ENCODE data around the gene CHPT1.
"Not testable (repeated sequence)": the region's sequence is repeated elsewhere in the genome, so short reads cannot be mapped to it uniquely, and the experiment has no call there.

CHPT1 gene

DNA sequence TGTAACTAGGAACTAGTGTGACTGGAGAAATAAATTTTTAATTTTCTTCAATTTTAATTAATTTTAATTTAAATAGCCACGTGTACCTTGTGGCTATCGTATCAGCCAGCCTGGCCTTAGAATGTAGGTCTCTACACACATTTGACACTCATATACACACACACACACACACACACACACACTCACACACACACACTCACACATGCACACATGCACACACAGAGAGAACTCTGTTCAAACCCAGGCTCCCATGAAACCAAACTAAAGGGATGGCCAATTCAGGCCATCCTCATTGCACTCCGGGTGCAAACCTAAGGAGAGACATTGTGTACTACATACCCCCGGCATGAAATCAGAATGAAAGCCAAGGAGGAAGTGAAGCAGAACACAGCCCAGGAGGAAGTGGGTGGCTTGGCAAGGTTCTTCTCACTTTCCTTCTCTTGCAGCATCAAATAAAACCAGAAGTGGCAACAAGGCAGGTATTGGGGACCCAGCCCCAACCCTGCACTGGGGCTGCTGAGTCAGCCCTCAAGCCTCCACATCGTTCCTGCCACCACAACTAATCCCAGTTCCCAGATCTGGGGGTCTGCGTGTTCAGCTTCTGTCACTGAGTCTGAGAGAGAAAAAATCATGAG, 26.2 kb upstream of the CHPT1 start:
- TF ChIP-seq, protein P1, sequence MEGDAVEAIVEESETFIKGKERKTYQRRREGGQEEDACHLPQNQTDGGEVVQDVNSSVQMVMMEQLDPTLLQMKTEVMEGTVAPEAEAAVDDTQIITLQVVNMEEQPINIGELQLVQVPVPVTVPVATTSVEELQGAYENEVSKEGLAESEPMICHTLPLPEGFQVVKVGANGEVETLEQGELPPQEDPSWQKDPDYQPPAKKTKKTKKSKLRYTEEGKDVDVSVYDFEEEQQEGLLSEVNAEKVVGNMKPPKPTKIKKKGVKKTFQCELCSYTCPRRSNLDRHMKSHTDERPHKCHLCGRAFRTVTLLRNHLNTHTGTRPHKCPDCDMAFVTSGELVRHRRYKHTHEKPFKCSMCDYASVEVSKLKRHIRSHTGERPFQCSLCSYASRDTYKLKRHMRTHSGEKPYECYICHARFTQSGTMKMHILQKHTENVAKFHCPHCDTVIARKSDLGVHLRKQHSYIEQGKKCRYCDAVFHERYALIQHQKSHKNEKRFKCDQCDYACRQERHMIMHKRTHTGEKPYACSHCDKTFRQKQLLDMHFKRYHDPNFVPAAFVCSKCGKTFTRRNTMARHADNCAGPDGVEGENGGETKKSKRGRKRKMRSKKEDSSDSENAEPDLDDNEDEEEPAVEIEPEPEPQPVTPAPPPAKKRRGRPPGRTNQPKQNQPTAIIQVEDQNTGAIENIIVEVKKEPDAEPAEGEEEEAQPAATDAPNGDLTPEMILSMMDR (IDR thresholded peaks at IDR 0.05; ENCODE audit: low read depth, low read length), result no peak
- no peak for DNase-seq (ENCODE audit: extremely low read depth, low read depth)

DNA sequence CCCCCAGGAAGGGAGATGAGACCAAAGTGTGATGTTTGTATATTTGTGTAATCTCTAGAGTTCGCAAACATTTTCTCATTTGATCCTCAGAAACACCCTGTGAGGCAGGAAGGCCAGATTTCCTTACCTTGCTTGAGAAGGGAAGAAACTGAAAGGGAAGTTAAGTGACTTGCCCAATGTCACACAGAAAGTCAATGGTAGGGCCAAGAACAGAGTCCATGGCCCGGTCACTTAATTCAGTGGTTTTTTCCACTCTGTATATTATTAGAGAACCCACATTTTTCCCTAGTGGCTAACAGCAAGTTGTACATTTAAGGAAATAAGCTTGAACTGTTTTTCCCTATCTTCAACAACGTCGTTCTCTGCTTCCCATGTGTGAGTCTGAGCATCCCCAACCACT, 25.6 kb upstream of the CHPT1 start:
- TF ChIP-seq, protein P1 (IDR thresholded peaks at IDR 0.05; ENCODE audit: low read depth, low read length), result no peak
- DNase-seq (ENCODE audit: extremely low read depth, low read depth), result no peak

DNA sequence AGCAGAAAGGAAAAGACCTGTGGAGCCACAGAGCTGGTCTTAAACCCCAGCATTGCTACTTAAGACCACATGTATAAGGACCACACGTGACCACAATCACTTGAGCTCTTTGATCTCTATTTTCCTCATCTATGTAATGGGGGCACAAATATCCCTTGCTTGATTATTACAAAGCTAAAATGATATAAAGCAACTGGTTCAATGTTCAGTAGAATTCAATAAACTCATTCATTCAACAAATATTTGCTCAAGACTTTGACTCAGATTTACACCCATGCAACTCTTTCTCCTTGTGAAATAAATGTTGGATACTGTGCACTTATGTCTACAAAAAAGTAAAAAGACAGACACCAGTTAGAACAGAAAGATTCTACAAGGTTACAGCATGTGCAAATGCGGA, 21.9 kb upstream of the CHPT1 start:
- DNase-seq (ENCODE audit: extremely low read depth, low read depth), result no peak
- TF ChIP-seq, protein P1 (IDR thresholded peaks at IDR 0.05; ENCODE audit: low read depth, low read length), result no peak

DNA sequence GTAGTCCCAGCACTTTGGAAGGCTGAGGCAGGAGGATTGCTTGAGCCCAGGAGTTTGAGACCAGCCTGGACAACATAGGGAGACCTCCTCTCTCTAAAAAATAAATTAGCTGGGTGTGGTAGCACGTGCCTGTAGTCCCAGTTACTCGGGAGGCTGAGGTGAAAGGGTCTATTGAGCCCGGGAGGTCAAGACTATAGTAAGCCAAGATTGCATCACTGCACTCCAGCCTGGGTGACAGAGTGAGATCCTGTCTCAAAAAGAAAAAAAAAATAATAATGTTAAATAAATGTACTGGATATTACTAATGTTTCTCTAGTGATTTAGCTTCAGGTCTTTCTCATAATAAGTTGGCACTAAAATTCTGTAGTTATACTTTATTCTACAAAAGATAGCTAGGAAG, 20.9 kb upstream of the CHPT1 start:
- DNase-seq (ENCODE audit: extremely low read depth, low read depth), result not testable (repeated sequence)

DNA sequence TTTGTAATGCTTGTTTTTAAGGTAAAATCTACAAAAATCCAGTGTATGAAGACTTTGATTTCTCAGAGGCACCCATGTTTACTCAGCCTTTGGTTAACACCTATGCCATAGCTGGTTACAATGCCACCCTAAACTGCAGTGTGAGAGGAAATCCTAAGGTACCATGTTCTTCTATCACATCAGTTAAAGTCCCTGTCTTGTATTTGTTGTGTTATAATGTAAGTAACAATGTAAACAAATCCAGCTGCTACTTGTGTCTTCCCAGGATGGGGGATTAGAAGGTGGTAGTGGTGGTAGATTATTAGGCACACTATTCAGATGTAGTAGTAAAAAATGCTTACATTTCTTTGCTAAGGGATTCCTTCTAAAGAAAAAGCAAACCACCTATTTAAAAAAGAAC, 19.4 kb upstream of the CHPT1 start:
- TF ChIP-seq, protein P1 (IDR thresholded peaks at IDR 0.05; ENCODE audit: low read depth, low read length), result no peak
- DNase-seq (ENCODE audit: extremely low read depth, low read depth), result no peak

DNA sequence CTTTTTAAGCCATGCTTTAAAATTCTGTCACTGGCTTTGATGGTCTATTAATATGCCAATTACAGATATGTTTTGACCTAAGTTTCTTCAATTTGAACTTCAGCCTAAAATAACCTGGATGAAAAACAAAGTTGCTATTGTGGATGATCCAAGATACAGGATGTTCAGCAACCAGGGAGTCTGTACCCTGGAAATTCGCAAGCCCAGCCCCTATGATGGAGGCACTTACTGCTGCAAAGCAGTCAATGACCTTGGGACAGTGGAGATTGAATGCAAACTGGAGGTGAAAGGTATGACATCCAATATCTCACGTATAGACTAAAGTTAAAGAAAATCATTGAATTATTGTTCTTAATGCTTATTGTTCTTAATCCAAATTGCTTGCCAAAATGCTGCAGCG, 17.2 kb upstream of the CHPT1 start:
- TF ChIP-seq, protein P1 (IDR thresholded peaks at IDR 0.05; ENCODE audit: low read depth, low read length), result no peak

DNA sequence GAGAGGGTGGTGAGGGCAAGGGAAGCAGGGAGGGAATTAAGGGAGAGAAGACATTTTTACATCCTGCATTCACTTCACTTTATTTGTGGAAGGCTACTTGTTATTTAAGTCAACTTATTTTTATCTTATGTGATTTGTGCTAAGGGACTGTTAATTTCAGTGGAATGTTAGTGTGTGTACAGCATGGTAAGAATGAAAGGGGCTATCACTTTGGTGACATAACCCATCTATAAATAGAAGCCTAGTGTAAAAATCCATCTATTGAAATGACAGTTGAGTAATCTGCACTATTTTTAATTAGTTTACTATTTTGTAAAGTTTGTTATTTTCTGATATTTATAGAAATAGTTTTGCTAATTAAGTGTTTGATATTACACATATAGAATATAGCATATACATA, 16.8 kb upstream of the CHPT1 start:
- TF ChIP-seq, protein P1 (IDR thresholded peaks at IDR 0.05; ENCODE audit: low read depth, low read length), result no peak
- no peak for DNase-seq (ENCODE audit: extremely low read depth, low read depth)

More for the DNA sequence above, 17.2 kb upstream of the CHPT1 start:
- DNase-seq (ENCODE audit: extremely low read depth, low read depth), result no peak

DNA sequence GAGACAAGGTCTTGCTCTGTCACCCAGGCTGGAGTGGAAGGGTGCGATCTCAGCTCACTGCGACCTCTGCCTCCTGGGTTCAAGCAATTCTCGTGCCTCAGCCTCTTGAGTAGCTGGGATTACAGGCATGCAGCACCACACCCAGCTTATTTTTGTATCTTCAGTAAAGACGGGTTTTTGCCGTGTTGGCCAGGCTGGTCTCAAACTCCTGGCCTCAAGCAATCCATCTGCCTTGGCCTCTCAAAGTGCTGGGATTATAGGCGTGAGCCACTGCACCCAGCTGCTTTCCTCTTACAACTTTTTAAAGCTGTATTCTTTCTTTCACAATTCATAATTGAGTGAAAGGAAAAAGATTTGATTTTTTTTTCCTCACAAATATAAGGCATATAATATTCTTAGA, 15.8 kb upstream of the CHPT1 start:
- DNase-seq (ENCODE audit: extremely low read depth, low read depth), result not testable (repeated sequence)
